Memory B cell (primary cell): ENCODE results near the gene SLBP.

ENCODE experiments used
- ATAC-seq: fragments of 150-1000 bp; cut with Tn5 transposase; 2 replicates; pipeline ENCODE4 v1.10.0; 2021; ENCODE audit warnings: low read depth, mild to moderate bottlenecking, moderate library complexity
- DNase-seq, 2 donors: peaks; one replicate each; pipeline ENCODE4 v3.0.0; 2022; ENCODE audit warnings: low spot score in 2 of 2
- H3K27ac Mint-ChIP-seq: one replicate; pipeline ENCODE4 v1.8.0; 2022; ENCODE audit warnings: mild to moderate bottlenecking, moderate library complexity, mixed read lengths
- H3K27me3 Mint-ChIP-seq: one replicate; pipeline ENCODE4 v1.8.0; 2022; ENCODE audit warnings: mixed read lengths
- H3K36me3 Mint-ChIP-seq: one replicate; pipeline ENCODE4 v1.8.0; 2022; ENCODE audit warnings: mild to moderate bottlenecking, mixed read lengths
- H3K4me1 Mint-ChIP-seq: one replicate; pipeline ENCODE4 v1.8.0; 2022; ENCODE audit warnings: mixed read lengths
- H3K4me3 Mint-ChIP-seq: one replicate; pipeline ENCODE4 v1.8.0; 2022; ENCODE audit warnings: mild to moderate bottlenecking, moderate library complexity, mixed read lengths
- H3K9me3 Mint-ChIP-seq: one replicate; pipeline ENCODE4 v1.8.0; 2022; ENCODE audit warnings: mixed read lengths

The SLBP gene

GRCh38 chr4:1658581-1658980, 53.5 kb downstream of the SLBP start:
- H3K4me3 Mint-ChIP-seq = no peak overlapping the region
- peaks cover 6% of the 10 kb centered on the region for H3K36me3 Mint-ChIP-seq
- ATAC-seq = no peak
- H3K9me3 Mint-ChIP-seq = no peaks in the 10 kb centered on the region
- no peak for DNase-seq
- no peaks in the 10 kb centered on the region for H3K4me1 Mint-ChIP-seq
- H3K27me3 Mint-ChIP-seq = no peaks in the 10 kb centered on the region
- no peak overlapping the region for H3K27ac Mint-ChIP-seq

GRCh38 chr4:1658146-1658545, 54.0 kb downstream of the SLBP start:
- peaks cover 4% of the 10 kb centered on the region for H3K36me3 Mint-ChIP-seq
- ATAC-seq (no peak), DNase-seq (no peak)
- H3K27me3 Mint-ChIP-seq = no peaks in the 10 kb centered on the region
- H3K27ac Mint-ChIP-seq = no peak overlapping the region
- no peaks in the 10 kb centered on the region for H3K9me3 Mint-ChIP-seq
- H3K4me1 Mint-ChIP-seq = no peaks in the 10 kb centered on the region
- no peak overlapping the region for H3K4me3 Mint-ChIP-seq

- Mint-ChIP-seq H3K4me1 (no peaks in the 10 kb centered on the region), H3K4me3 (no peak overlapping the region), H3K9me3 (no peaks in the 10 kb centered on the region), H3K36me3 (peaks cover 4% of the 10 kb centered on the region), H3K27ac (no peak overlapping the region), H3K27me3 (no peaks in the 10 kb centered on the region)
- ATAC-seq = no peak
- DNase-seq = no peak
Measured at GRCh38 chr4:1656986-1657385, 55.1 kb downstream of the SLBP start.

- no peaks in the 10 kb centered on the region for H3K4me1 Mint-ChIP-seq
- no peaks in the 10 kb centered on the region for H3K9me3 Mint-ChIP-seq
- H3K36me3 Mint-ChIP-seq = peaks cover 4% of the 10 kb centered on the region
- ATAC-seq (no peak), DNase-seq (no peak)
- no peak overlapping the region for H3K27ac Mint-ChIP-seq
- no peak overlapping the region for H3K4me3 Mint-ChIP-seq
- H3K27me3 Mint-ChIP-seq = no peaks in the 10 kb centered on the region
Measured at GRCh38 chr4:1656132-1656531, 56.0 kb downstream of the SLBP start.

- H3K9me3 Mint-ChIP-seq = no peaks in the 10 kb centered on the region
- ATAC-seq (no peak), DNase-seq (no peak)
- no peak overlapping the region for H3K27ac Mint-ChIP-seq
- H3K27me3 Mint-ChIP-seq = no peaks in the 10 kb centered on the region
- H3K4me1 Mint-ChIP-seq = no peaks in the 10 kb centered on the region
- H3K4me3 Mint-ChIP-seq = no peak overlapping the region
- H3K36me3 Mint-ChIP-seq = peaks cover 4% of the 10 kb centered on the region
Measured at GRCh38 chr4:1655676-1656075, 56.4 kb downstream of the SLBP start.

GRCh38 chr4:1655081-1655480, 57.0 kb downstream of the SLBP start:
- H3K27ac Mint-ChIP-seq = no peak overlapping the region
- H3K36me3 Mint-ChIP-seq = peaks cover 5% of the 10 kb centered on the region
- H3K4me1 Mint-ChIP-seq = no peaks in the 10 kb centered on the region
- DNase-seq = no peak
- H3K27me3 Mint-ChIP-seq = no peaks in the 10 kb centered on the region
- no peak for ATAC-seq
- H3K9me3 Mint-ChIP-seq = no peaks in the 10 kb centered on the region
- H3K4me3 Mint-ChIP-seq = no peak overlapping the region

GRCh38 chr4:1654216-1654955, 57.7 kb downstream of the SLBP start:
- Mint-ChIP-seq H3K4me3 (no peak overlapping the region), H3K27me3 (no peaks in the 10 kb centered on the region), H3K36me3 (peaks cover 6% of the 10 kb centered on the region), H3K9me3 (no peaks in the 10 kb centered on the region), H3K4me1 (no peaks in the 10 kb centered on the region), H3K27ac (no peak overlapping the region)
- no peak for ATAC-seq
- no peak for DNase-seq

- Mint-ChIP-seq H3K36me3 (peaks cover 6% of the 10 kb centered on the region), H3K4me1 (no peaks in the 10 kb centered on the region), H3K4me3 (no peak overlapping the region), H3K27me3 (no peaks in the 10 kb centered on the region), H3K9me3 (no peaks in the 10 kb centered on the region), H3K27ac (no peak overlapping the region)
- DNase-seq = no peak
- no peak for ATAC-seq
Measured at GRCh38 chr4:1653776-1654175, 58.3 kb downstream of the SLBP start.

GRCh38 chr4:1652088-1652487, 60.0 kb downstream of the SLBP start:
- H3K27me3 Mint-ChIP-seq = no peaks in the 10 kb centered on the region
- no peaks in the 10 kb centered on the region for H3K4me1 Mint-ChIP-seq
- no peak overlapping the region for H3K4me3 Mint-ChIP-seq
- peaks cover 4% of the 10 kb centered on the region for H3K36me3 Mint-ChIP-seq
- no peak overlapping the region for H3K27ac Mint-ChIP-seq
- DNase-seq (no peak), ATAC-seq (no peak)
- no peaks in the 10 kb centered on the region for H3K9me3 Mint-ChIP-seq

GRCh38 chr4:1651609-1652008, 60.5 kb downstream of the SLBP start:
- no peak overlapping the region for H3K4me3 Mint-ChIP-seq
- H3K36me3 Mint-ChIP-seq = peaks cover 4% of the 10 kb centered on the region
- no peaks in the 10 kb centered on the region for H3K4me1 Mint-ChIP-seq
- DNase-seq (no peak), ATAC-seq (no peak)
- no peaks in the 10 kb centered on the region for H3K9me3 Mint-ChIP-seq
- H3K27ac Mint-ChIP-seq = no peak overlapping the region
- H3K27me3 Mint-ChIP-seq = no peaks in the 10 kb centered on the region

- DNase-seq = no peak
- no peaks in the 10 kb centered on the region for H3K4me1 Mint-ChIP-seq
- no peak overlapping the region for H3K4me3 Mint-ChIP-seq
- no peaks in the 10 kb centered on the region for H3K9me3 Mint-ChIP-seq
- no peak for ATAC-seq
- peaks cover 7% of the 10 kb centered on the region for H3K36me3 Mint-ChIP-seq
- no peak overlapping the region for H3K27ac Mint-ChIP-seq
- no peaks in the 10 kb centered on the region for H3K27me3 Mint-ChIP-seq
Measured at GRCh38 chr4:1648962-1649361, 63.2 kb downstream of the SLBP start.

GRCh38 chr4:1647432-1647831, 64.7 kb downstream of the SLBP start:
- H3K27me3 Mint-ChIP-seq = no peaks in the 10 kb centered on the region
- H3K27ac Mint-ChIP-seq = no peak overlapping the region
- no peak for ATAC-seq
- H3K36me3 Mint-ChIP-seq = peaks cover 7% of the 10 kb centered on the region
- DNase-seq = no peak
- no peak overlapping the region for H3K4me3 Mint-ChIP-seq
- H3K9me3 Mint-ChIP-seq = no peaks in the 10 kb centered on the region
- H3K4me1 Mint-ChIP-seq = no peaks in the 10 kb centered on the region

GRCh38 chr4:1646690-1647089, 65.4 kb downstream of the SLBP start:
- H3K4me3 Mint-ChIP-seq = no peak overlapping the region
- DNase-seq (no peak), ATAC-seq (no peak)
- peaks cover 7% of the 10 kb centered on the region for H3K36me3 Mint-ChIP-seq
- no peaks in the 10 kb centered on the region for H3K4me1 Mint-ChIP-seq
- H3K27me3 Mint-ChIP-seq = no peaks in the 10 kb centered on the region
- H3K27ac Mint-ChIP-seq = no peak overlapping the region
- H3K9me3 Mint-ChIP-seq = no peaks in the 10 kb centered on the region

- Mint-ChIP-seq H3K4me3 (no peak overlapping the region), H3K27me3 (no peaks in the 10 kb centered on the region), H3K36me3 (peaks cover 5% of the 10 kb centered on the region), H3K27ac (no peak overlapping the region), H3K9me3 (no peaks in the 10 kb centered on the region), H3K4me1 (no peaks in the 10 kb centered on the region)
- no peak for ATAC-seq
- no peak for DNase-seq
Measured at GRCh38 chr4:1644891-1645657, 67.0 kb downstream of the SLBP start.
